ENCODE measurements around the gene CDV3. TPM values are rescaled to one million over a fixed set of nuclear protein-coding genes. Genes with fewer than 3 reads are reported as not detected.

The CDV3 gene
- total and polyA plus RNA-seq, 10 of the 15 experiments (the other 5 are each of a cell fraction or from before 2014, with no cell fraction given), result 42.3 to 466 (median 136) TPM

- WGBS (ENCODE audit: insufficient coverage, insufficient replicate concordance, low lambda C conversion rate, missing lambda C conversion rate), result 21% methylated on average over 2 of the region's 2 CpGs
- peaks cover 5% of the 10 kb centered on the region for H3K4me1 ChIP-seq (ENCODE audit: control insufficient read depth, insufficient read depth, low read length)
- CTCF ChIA-PET, result interaction anchor here (0.7 to 1.8 kb wide), 3 partner anchors 15 to 144 kb away, joined by 3 to 8 read pairs (median 4); no protein-coding TSS in a partner anchor
- RAD21 ChIA-PET (ENCODE audit: unreplicated experiment), result interaction anchor here (0.6 to 1.6 kb wide), 3 partner anchors 18 to 30 kb away, joined by 3 to 4 read pairs (median 3); no protein-coding TSS in a partner anchor
- DNase-seq (ENCODE audit: low read depth, low spot score) (no peak), FAIRE-seq (no peak), ATAC-seq (0 out of 3 replicates have a peak, but pooled peaks have one; percentile 4)
- H3K9ac ChIP-seq (ENCODE audit: control insufficient read depth, insufficient read depth, low read length), result no peak overlapping the region
- TF ChIP-seq NFIC (IDR thresholded peaks at IDR 0.05; ENCODE audit: low read depth, low read length), result peak; percentile 39; the same call in 1 of the 2 replicates
- no peak for TF ChIP-seq MEF2B (IDR thresholded peaks at IDR 0.05; ENCODE audit: partially characterized antibody, poor library complexity, severe bottlenecking)
- TF ChIP-seq ATF2 (IDR thresholded peaks at IDR 0.05; ENCODE audit: low read length), result 0 out of 2 replicates have a peak, but pooled peaks have one; percentile 34
- SMC1A ChIA-PET (ENCODE audit: uncharacterized antibody, unreplicated experiment), result interaction anchor here (1.1 to 1.2 kb wide), 2 partner anchors 14 to 15 kb away, joined by 3 to 5 read pairs; no protein-coding TSS in a partner anchor
- no peaks in the 10 kb centered on the region for H3K79me2 ChIP-seq (ENCODE audit: control insufficient read depth, insufficient read depth, low read length)
- H3K4me2 ChIP-seq (ENCODE audit: control insufficient read depth, insufficient read depth), result no peak overlapping the region
- no peak overlapping the region for H2AFZ ChIP-seq (ENCODE audit: control insufficient read depth, low read depth, low read length)
- no peak overlapping the region for H3K27ac ChIP-seq (ENCODE audit: control insufficient read depth, insufficient read depth)
- no peaks in the 10 kb centered on the region for H3K9me3 ChIP-seq (replicated peaks; ENCODE audit: control insufficient read depth, insufficient read depth, low read length)
- intact Hi-C loops (cut with micrococcal nuclease; ENCODE audit: unreplicated experiment), result no loop called here
- in situ Hi-C loops (cut with MboI), result no loop called here
- peaks cover 0 to 6% of the 10 kb centered on the region in 2 experiments; a peak in 2 of 4 replicates for H3K36me3 ChIP-seq (ENCODE audit: control insufficient read depth in 2 of 2, insufficient read depth in 2 of 2, low read length in 1 of 2)
- H3K27me3 ChIP-seq (replicated peaks in 1 of 2; ENCODE audit: control insufficient read depth in 2 of 2, insufficient read depth in 2 of 2, low read length in 1 of 2), result no peaks in the 10 kb centered on the region
- no peak overlapping the region for H3K4me3 ChIP-seq
- POLR2A ChIA-PET, result interaction anchor here (0.9 kb wide), 1 partner anchor 20 kb away, joined by 3 read pairs; no protein-coding TSS in a partner anchor
- BruUV-seq (replicated peaks), result no TSS peak
- no peaks in the 10 kb centered on the region for H4K20me1 ChIP-seq (ENCODE audit: control insufficient read depth, insufficient read depth)
Observed at GRCh38 chr3:133593243-133593642, 19.8 kb downstream of the CDV3 start.

- Histone ChIP-seq H3K79me2 (ENCODE audit: control insufficient read depth, insufficient read depth, low read length) (no peaks in the 10 kb centered on the region), H3K4me3 (no peak overlapping the region), H4K20me1 (ENCODE audit: control insufficient read depth, insufficient read depth) (no peaks in the 10 kb centered on the region), H3K4me2 (ENCODE audit: control insufficient read depth, insufficient read depth) (no peak overlapping the region), H3K36me3 (ENCODE audit: control insufficient read depth in 2 of 2, insufficient read depth in 2 of 2, low read length in 1 of 2) (peaks cover 0 to 2% of the 10 kb centered on the region in 2 experiments; a peak in 1 of 4 replicates), H2AFZ (ENCODE audit: control insufficient read depth, low read depth, low read length) (no peak overlapping the region), H3K27me3 (replicated peaks in 1 of 2; ENCODE audit: control insufficient read depth in 2 of 2, insufficient read depth in 2 of 2, low read length in 1 of 2) (no peaks in the 10 kb centered on the region), H3K9me3 (replicated peaks; ENCODE audit: control insufficient read depth, insufficient read depth, low read length) (no peaks in the 10 kb centered on the region), H3K4me1 (ENCODE audit: control insufficient read depth, insufficient read depth, low read length) (no peaks in the 10 kb centered on the region; the same call in none of the 2 replicates), H3K27ac (ENCODE audit: control insufficient read depth, insufficient read depth) (no peak overlapping the region), H3K9ac (ENCODE audit: control insufficient read depth, insufficient read depth, low read length) (no peak overlapping the region)
- ATAC-seq, result peak; percentile 44
- RAD21 ChIA-PET (ENCODE audit: unreplicated experiment), result interaction anchor here (0.8 to 2.1 kb wide), 3 partner anchors 9 to 23 kb away, joined by 3 to 9 read pairs (median 4); no protein-coding TSS in a partner anchor
- CTCF ChIA-PET, result interaction anchor here (1.0 to 1.7 kb wide), 5 partner anchors 8 to 131 kb away, joined by 3 to 5 read pairs (median 3); no protein-coding TSS in a partner anchor
- DNase-seq (ENCODE audit: low read depth, low spot score), result no peak
- no peak for TF ChIP-seq IRF4 (IDR thresholded peaks at IDR 0.05; ENCODE audit: low read depth, low read length)
- TF ChIP-seq ZBED1 (IDR thresholded peaks at IDR 0.05; ENCODE audit: borderline replicate concordance), result no peak
- no peak for TF ChIP-seq KDM1A (IDR thresholded peaks at IDR 0.05; ENCODE audit: borderline replicate concordance)
- POLR2A ChIA-PET, result interaction anchor here (1.2 kb wide), 1 partner anchor 149 kb away, joined by 3 read pairs; no protein-coding TSS in a partner anchor
- in situ Hi-C loops (cut with MboI), result no loop called here
- intact Hi-C loops (cut with micrococcal nuclease; ENCODE audit: unreplicated experiment), result no loop called here
- FAIRE-seq, result no peak
- SMC1A ChIA-PET (ENCODE audit: uncharacterized antibody, unreplicated experiment), result interaction anchor here (1.1 to 1.5 kb wide), 4 partner anchors 17 to 55 kb away, joined by 3 to 4 read pairs (median 4); no protein-coding TSS in a partner anchor
- 38% methylated on average over 1 of the region's 1 CpG for WGBS (ENCODE audit: insufficient coverage, insufficient replicate concordance, low lambda C conversion rate, missing lambda C conversion rate)
- BruUV-seq (replicated peaks), result no TSS peak
Observed at GRCh38 chr3:133595341-133595740, 21.9 kb downstream of the CDV3 start.

All from GM12878 (cell line).